Measurements from ENCODE around the gene MAB21L3.

DNA sequence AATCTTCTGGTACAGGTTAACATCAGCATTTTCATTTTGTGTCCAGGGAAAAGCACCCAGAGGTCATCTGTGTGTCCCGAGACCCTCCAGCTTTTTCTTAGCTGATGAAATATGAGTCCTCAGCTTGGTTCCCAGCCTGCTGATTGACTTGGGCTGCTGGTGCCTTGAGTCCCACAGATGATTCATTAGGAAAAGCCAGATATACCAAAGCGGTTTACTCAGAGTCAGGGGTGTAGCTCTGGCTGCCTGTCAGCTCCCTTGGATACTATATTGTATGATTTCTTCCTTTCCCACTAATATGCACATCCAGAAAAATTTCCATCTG, 43.7 kb upstream of the MAB21L3 start:
- no peak for TF ChIP-seq POLR2A (IDR thresholded peaks at IDR 0.05; ENCODE audit: insufficient read depth in 1 of 2, low read depth in 2 of 2, low read length in 2 of 2)
- TF ChIP-seq CBX1 (IDR thresholded peaks at IDR 0.05; ENCODE audit: low read depth), result no peak
- no peak for TF ChIP-seq ZNF281 (CRISPR knock-in tag; IDR thresholded peaks at IDR 0.05; ENCODE audit: borderline replicate concordance)
- TF ChIP-seq SSRP1 (CRISPR knock-in tag; IDR thresholded peaks at IDR 0.05), result no peak
